ENCODE data around the gene RNF227.

DNA sequence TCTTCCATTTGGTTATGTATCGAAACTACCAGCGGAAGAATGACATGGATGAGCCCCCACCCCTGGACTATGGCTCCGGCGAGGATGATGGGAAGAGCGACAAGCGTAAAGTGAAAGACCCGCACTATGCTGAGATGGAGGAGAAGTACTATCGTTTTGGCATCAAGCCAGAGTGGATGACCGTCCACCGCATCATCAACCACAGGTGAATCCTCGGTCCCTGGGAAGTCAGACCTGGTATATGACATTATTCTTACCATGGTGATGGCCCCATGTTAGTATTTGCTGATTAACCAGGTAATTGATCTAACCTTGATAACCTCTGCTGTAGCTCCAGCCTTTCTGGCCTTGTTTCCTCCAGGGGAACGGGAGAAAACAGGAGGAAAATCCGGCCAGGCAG is 19.0 kb downstream of the RNF227 start:
- no peak for TF ChIP-seq POLR2A (IDR thresholded peaks at IDR 0.05; ENCODE audit: low read depth, low read length)
- no peak for TF ChIP-seq POLR2AphosphoS5 (IDR thresholded peaks at IDR 0.05; ENCODE audit: low read depth, low read length)
